ENCODE data around the gene COL24A1. TPM values are rescaled to one million over a fixed set of nuclear protein-coding genes. Genes with fewer than 3 reads are reported as not detected.
"Not testable (repeated sequence)": the region's sequence is repeated elsewhere in the genome, so short reads cannot be mapped to it uniquely, and the experiment has no call there.

Gene COL24A1
- polyA plus RNA-seq, 3 donors = 1.4 to 2.1 (median 2.0) TPM

GRCh38 chr1:86085741-86086409 is 70.7 kb downstream of the COL24A1 start:
- DNase-seq (ENCODE audit: low read depth in 3 of 3, low spot score in 2 of 3) = no peak

- DNase-seq (ENCODE audit: low read depth in 3 of 3, low spot score in 2 of 3) = no peak
Observed at GRCh38 chr1:86084998-86085397, 71.6 kb downstream of the COL24A1 start.

- DNase-seq (ENCODE audit: low read depth in 3 of 3, low spot score in 2 of 3) = no peak
Observed at GRCh38 chr1:86082183-86082582, 74.4 kb downstream of the COL24A1 start.

GRCh38 chr1:86072474-86072873 is 84.1 kb downstream of the COL24A1 start:
- not testable (repeated sequence) for DNase-seq (ENCODE audit: low read depth in 3 of 3, low spot score in 2 of 3)

- DNase-seq (ENCODE audit: low read depth in 3 of 3, low spot score in 2 of 3) = not testable (repeated sequence)
Observed at GRCh38 chr1:86071870-86072269, 84.7 kb downstream of the COL24A1 start.

- DNase-seq (ENCODE audit: low read depth in 3 of 3, low spot score in 2 of 3) = no peak
Observed at GRCh38 chr1:86069757-86070145, 86.8 kb downstream of the COL24A1 start.

GRCh38 chr1:86068841-86069756 is 87.5 kb downstream of the COL24A1 start:
- DNase-seq (ENCODE audit: low read depth in 3 of 3, low spot score in 2 of 3) = no peak

GRCh38 chr1:86068271-86068721 is 88.3 kb downstream of the COL24A1 start:
- DNase-seq (ENCODE audit: low read depth in 3 of 3, low spot score in 2 of 3) = no peak

- no peak for DNase-seq (ENCODE audit: low read depth in 3 of 3, low spot score in 2 of 3)
Observed at GRCh38 chr1:86067626-86068025, 88.9 kb downstream of the COL24A1 start.

GRCh38 chr1:86064899-86065298 is 91.7 kb downstream of the COL24A1 start:
- DNase-seq (ENCODE audit: low read depth in 3 of 3, low spot score in 2 of 3) = no peak

GRCh38 chr1:86063721-86064120 is 92.9 kb downstream of the COL24A1 start:
- no peak for DNase-seq (ENCODE audit: low read depth in 3 of 3, low spot score in 2 of 3)

GRCh38 chr1:86062453-86062852 is 94.1 kb downstream of the COL24A1 start:
- DNase-seq (ENCODE audit: low read depth in 3 of 3, low spot score in 2 of 3) = no peak

GRCh38 chr1:86061551-86061990 is 95.0 kb downstream of the COL24A1 start:
- DNase-seq (ENCODE audit: low read depth in 3 of 3, low spot score in 2 of 3) = no peak

GRCh38 chr1:86054396-86054795 is 102.2 kb downstream of the COL24A1 start:
- no peak for DNase-seq (ENCODE audit: low read depth in 3 of 3, low spot score in 2 of 3)

GRCh38 chr1:86052948-86053698 is 103.4 kb downstream of the COL24A1 start:
- DNase-seq (ENCODE audit: low read depth in 3 of 3, low spot score in 2 of 3) = no peak

- no peak for DNase-seq (ENCODE audit: low read depth in 3 of 3, low spot score in 2 of 3)
Observed at GRCh38 chr1:86035101-86035500, 121.5 kb downstream of the COL24A1 start.

GRCh38 chr1:86030180-86030579 is 126.4 kb downstream of the COL24A1 start:
- no peak for DNase-seq (ENCODE audit: low read depth in 3 of 3, low spot score in 2 of 3)

GRCh38 chr1:86018283-86018923 is 138.2 kb downstream of the COL24A1 start:
- peak; percentile 24 to 29 (median 29) for DNase-seq (ENCODE audit: low read depth in 3 of 3, low spot score in 2 of 3)

- no peak for DNase-seq (ENCODE audit: low read depth in 3 of 3, low spot score in 2 of 3)
Observed at GRCh38 chr1:86016076-86016759, 140.4 kb downstream of the COL24A1 start.

- no peak for DNase-seq (ENCODE audit: low read depth in 3 of 3, low spot score in 2 of 3)
Observed at GRCh38 chr1:86015375-86015774, 141.2 kb downstream of the COL24A1 start.
